ENCODE data around the gene NTS. TPM values are rescaled to one million over a fixed set of nuclear protein-coding genes. Genes with fewer than 3 reads are reported as not detected.
A peak's percentile ranks its signal among the peaks of the same experiment; 100 is the strongest.

The NTS gene
- total RNA-seq, 1 donor from 2014 or later, result 2.5 TPM

DNA sequence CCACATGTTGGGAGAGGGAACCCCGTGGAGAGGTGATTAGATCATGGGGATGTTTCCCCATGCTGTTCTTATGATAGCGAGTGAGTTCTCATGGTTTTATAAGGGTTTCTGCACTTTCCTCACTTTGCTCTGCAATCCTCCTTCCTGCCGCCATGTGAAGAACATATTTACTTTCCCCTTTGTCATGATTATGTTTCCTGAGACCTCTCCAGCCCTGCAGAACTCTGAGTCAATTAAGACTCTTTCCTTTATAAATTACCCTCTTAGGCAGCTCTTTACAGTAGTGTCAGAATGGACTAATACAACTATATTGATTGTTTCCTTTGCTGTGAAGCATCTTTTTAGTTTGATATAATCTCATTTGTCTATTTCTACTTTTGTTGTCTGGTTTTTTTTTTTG, 24.8 kb upstream of the NTS start:
- no peaks in the 10 kb centered on the region for H3K9me3 ChIP-seq
- H3K4me3 ChIP-seq, result no peak overlapping the region
- intact Hi-C loops (cut with DNase I), result no loop called here
- no peaks in the 10 kb centered on the region for H3K27me3 ChIP-seq
- no peaks in the 10 kb centered on the region for H3K4me1 ChIP-seq
- H3K36me3 ChIP-seq, result no peaks in the 10 kb centered on the region
- TF ChIP-seq, protein P1, sequence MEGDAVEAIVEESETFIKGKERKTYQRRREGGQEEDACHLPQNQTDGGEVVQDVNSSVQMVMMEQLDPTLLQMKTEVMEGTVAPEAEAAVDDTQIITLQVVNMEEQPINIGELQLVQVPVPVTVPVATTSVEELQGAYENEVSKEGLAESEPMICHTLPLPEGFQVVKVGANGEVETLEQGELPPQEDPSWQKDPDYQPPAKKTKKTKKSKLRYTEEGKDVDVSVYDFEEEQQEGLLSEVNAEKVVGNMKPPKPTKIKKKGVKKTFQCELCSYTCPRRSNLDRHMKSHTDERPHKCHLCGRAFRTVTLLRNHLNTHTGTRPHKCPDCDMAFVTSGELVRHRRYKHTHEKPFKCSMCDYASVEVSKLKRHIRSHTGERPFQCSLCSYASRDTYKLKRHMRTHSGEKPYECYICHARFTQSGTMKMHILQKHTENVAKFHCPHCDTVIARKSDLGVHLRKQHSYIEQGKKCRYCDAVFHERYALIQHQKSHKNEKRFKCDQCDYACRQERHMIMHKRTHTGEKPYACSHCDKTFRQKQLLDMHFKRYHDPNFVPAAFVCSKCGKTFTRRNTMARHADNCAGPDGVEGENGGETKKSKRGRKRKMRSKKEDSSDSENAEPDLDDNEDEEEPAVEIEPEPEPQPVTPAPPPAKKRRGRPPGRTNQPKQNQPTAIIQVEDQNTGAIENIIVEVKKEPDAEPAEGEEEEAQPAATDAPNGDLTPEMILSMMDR (IDR thresholded peaks at IDR 0.05), result no peak
- TF ChIP-seq POLR2AphosphoS5 (IDR thresholded peaks at IDR 0.05; ENCODE audit: insufficient read depth in 1 of 2, low read depth in 1 of 2) (no peak), POLR2A (IDR thresholded peaks at IDR 0.05) (no peak)
- no peak for DNase-seq (ENCODE audit: extremely low spot score in 2 of 2)
- no peak overlapping the region for H3K27ac ChIP-seq

- Histone ChIP-seq H3K27ac (no peak overlapping the region), H3K4me3 (no peak overlapping the region), H3K9me3 (no peaks in the 10 kb centered on the region), H3K36me3 (no peaks in the 10 kb centered on the region), H3K4me1 (no peaks in the 10 kb centered on the region), H3K27me3 (no peaks in the 10 kb centered on the region)
- TF ChIP-seq POLR2A (IDR thresholded peaks at IDR 0.05), result no peak
- TF ChIP-seq POLR2AphosphoS5 (IDR thresholded peaks at IDR 0.05; ENCODE audit: insufficient read depth in 1 of 2, low read depth in 1 of 2), result no peak
- TF ChIP-seq, protein P1 (IDR thresholded peaks at IDR 0.05), result no peak
- no peak for DNase-seq (ENCODE audit: extremely low spot score in 2 of 2)
- intact Hi-C loops (cut with DNase I), result no loop called here
Measured at GRCh38 chr12:85855305-85855704, 18.8 kb upstream of the NTS start.

GRCh38 chr12:85856966-85857365, 17.1 kb upstream of the NTS start:
- DNase-seq (ENCODE audit: extremely low spot score in 2 of 2), result no peak
- no peaks in the 10 kb centered on the region for H3K27me3 ChIP-seq
- TF ChIP-seq POLR2AphosphoS5 (IDR thresholded peaks at IDR 0.05; ENCODE audit: insufficient read depth in 1 of 2, low read depth in 1 of 2) (no peak), POLR2A (IDR thresholded peaks at IDR 0.05) (no peak)
- TF ChIP-seq, protein P1 (IDR thresholded peaks at IDR 0.05), result no peak
- no peaks in the 10 kb centered on the region for H3K36me3 ChIP-seq
- H3K4me3 ChIP-seq, result no peak overlapping the region
- intact Hi-C loops (cut with DNase I), result no loop called here
- H3K4me1 ChIP-seq, result no peaks in the 10 kb centered on the region
- H3K9me3 ChIP-seq, result no peaks in the 10 kb centered on the region
- H3K27ac ChIP-seq, result no peak overlapping the region

DNA sequence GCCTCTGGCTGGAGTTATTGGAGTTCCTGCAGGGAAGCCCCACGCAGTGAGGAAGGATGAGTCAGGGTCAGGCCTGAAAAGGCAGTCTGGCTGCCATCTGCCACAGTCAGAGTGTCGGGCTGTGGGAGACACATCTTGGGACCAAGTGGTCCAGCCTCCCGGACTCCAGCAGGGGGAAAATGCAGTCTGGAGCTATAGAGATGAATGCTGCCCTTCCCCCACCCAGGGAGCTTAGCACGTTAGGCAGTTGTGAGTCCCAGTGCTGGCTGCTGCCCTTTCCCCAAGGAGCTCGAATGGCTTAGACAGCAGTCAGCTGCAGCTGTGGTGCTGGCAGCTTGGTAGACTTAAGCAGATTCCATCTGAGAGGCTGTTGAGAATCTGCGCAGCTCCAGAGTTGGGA, 8.2 kb upstream of the NTS start:
- Histone ChIP-seq H3K4me3 (no peak overlapping the region), H3K36me3 (no peaks in the 10 kb centered on the region), H3K27ac (no peak overlapping the region), H3K9me3 (no peaks in the 10 kb centered on the region), H3K27me3 (no peaks in the 10 kb centered on the region), H3K4me1 (peaks cover 7% of the 10 kb centered on the region)
- intact Hi-C loops (cut with DNase I), result loop anchor here (5.0 to 10.0 kb wide), 2 partner anchors 291 to 394 kb away; no protein-coding TSS in a partner anchor
- TF ChIP-seq, protein P1 (IDR thresholded peaks at IDR 0.05), result no peak
- TF ChIP-seq POLR2A (IDR thresholded peaks at IDR 0.05), result no peak
- no peak for TF ChIP-seq POLR2AphosphoS5 (IDR thresholded peaks at IDR 0.05; ENCODE audit: insufficient read depth in 1 of 2, low read depth in 1 of 2)
- no peak for DNase-seq (ENCODE audit: extremely low spot score in 2 of 2)

- H3K27ac ChIP-seq, result no peak overlapping the region
- no peak overlapping the region for H3K4me3 ChIP-seq
- H3K27me3 ChIP-seq, result no peaks in the 10 kb centered on the region
- peaks cover 7% of the 10 kb centered on the region for H3K4me1 ChIP-seq
- no peaks in the 10 kb centered on the region for H3K36me3 ChIP-seq
- TF ChIP-seq POLR2A (IDR thresholded peaks at IDR 0.05) (no peak), POLR2AphosphoS5 (IDR thresholded peaks at IDR 0.05; ENCODE audit: insufficient read depth in 1 of 2, low read depth in 1 of 2) (no peak)
- TF ChIP-seq, protein P1 (IDR thresholded peaks at IDR 0.05), result peak; percentile 62 to 80 (median 79)
- H3K9me3 ChIP-seq, result no peaks in the 10 kb centered on the region
- DNase-seq (ENCODE audit: extremely low spot score in 2 of 2), result no peak
- intact Hi-C loops (cut with DNase I), result loop anchor here (5.0 to 10.0 kb wide), 2 partner anchors 292 to 395 kb away; no protein-coding TSS in a partner anchor
Measured at GRCh38 chr12:85866986-85867776, 6.9 kb upstream of the NTS start.

Data from vagina (tissue), 2 donors.